Stomach (tissue), 4 donors: ENCODE measurements around the gene ERN1.

Experiments used
- CTCF ChIP-seq, 7 experiments: fragments of 450-650 bp in 4 of 7; fragments of 200-600 bp in 3 of 7; sonication (generic) in 3 of 7; IDR thresholded peaks; one replicate each; pipeline ENCODE4 v1.5.1; 2016 to 2019; ENCODE audit warnings: antibody characterized with exemption in 7 of 7, control low read depth in 2 of 7, mild to moderate bottlenecking in 1 of 7
- POLR2A ChIP-seq, 4 donors: fragments of 450-650 bp; IDR thresholded peaks; one replicate each; pipeline ENCODE4 v1.6.1; 2016; ENCODE audit warnings: antibody characterized with exemption in 4 of 4, control low read depth in 2 of 4, mild to moderate bottlenecking in 1 of 4, moderate library complexity in 1 of 4
- POLR2AphosphoS5 ChIP-seq, 3 donors: sonication (generic); formaldehyde crosslinking; IDR thresholded peaks; one replicate each; pipeline ENCODE4 v1.6.1; 2016; ENCODE audit warnings: antibody characterized with exemption in 3 of 3

DNA sequence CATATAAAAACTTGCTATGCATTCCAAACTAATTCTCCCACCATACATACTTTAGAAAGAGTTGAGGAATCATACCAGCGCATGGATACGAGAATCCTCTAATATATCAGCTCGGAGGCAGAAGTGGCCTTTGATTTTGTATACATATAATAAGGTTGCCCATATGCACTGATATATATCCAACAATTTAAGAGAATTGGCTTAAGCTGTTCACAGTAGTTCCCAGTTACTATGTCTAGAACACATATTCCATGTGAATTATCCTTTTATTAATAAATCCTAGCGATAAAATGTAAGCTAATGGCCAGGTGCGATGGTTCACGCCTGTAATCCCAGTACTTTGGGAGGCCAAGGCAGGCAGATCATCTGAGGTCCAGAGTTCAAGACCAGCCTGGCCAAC is 19.3 kb upstream of the ERN1 start:
- TF ChIP-seq CTCF (IDR thresholded peaks at IDR 0.05), result no peak
- no peak for TF ChIP-seq POLR2A (IDR thresholded peaks at IDR 0.05)
- no peak for TF ChIP-seq POLR2AphosphoS5 (IDR thresholded peaks at IDR 0.05)
